ENCODE results near the gene NCBP1. TPM values are rescaled to one million over a fixed set of nuclear protein-coding genes. Genes with fewer than 3 reads are reported as not detected.

The NCBP1 gene
- total RNA-seq, 1 donor from 2014 or later = 51.4 TPM

GRCh38 chr9:97632248-97632984 is 1.2 kb upstream of the NCBP1 start:
- no peaks in the 10 kb centered on the region for H3K9me3 Mint-ChIP-seq
- H3K27me3 Mint-ChIP-seq = no peaks in the 10 kb centered on the region
- H3K4me3 Mint-ChIP-seq = peak overlapping the region; percentile 95
- H3K27ac Mint-ChIP-seq = peak overlapping the region; percentile 99
- no peak for DNase-seq
- peaks cover 19% of the 10 kb centered on the region for H3K36me3 Mint-ChIP-seq (ENCODE audit: low read depth)
- peaks cover 34% of the 10 kb centered on the region for H3K4me1 Mint-ChIP-seq
- intact Hi-C loops (cut with micrococcal nuclease) = loop anchor here (5.0 to 10.0 kb wide), 2 partner anchors 172 to 625 kb away; partner anchors contain the start of gene TBC1D2

GRCh38 chr9:97633859-97634490 is 354 bp downstream of the NCBP1 start:
- Mint-ChIP-seq H3K27me3 (no peaks in the 10 kb centered on the region), H3K27ac (peak overlapping the region; percentile 99), H3K4me1 (peaks cover 46% of the 10 kb centered on the region), H3K9me3 (no peaks in the 10 kb centered on the region), H3K36me3 (ENCODE audit: low read depth) (peaks cover 28% of the 10 kb centered on the region), H3K4me3 (peak overlapping the region; percentile 95)
- DNase-seq = peak; percentile 77
- intact Hi-C loops (cut with micrococcal nuclease) = loop anchor here (1.0 to 10.0 kb wide), 7 partner anchors 63 to 780 kb away; partner anchors contain the start of genes ANP32B, TBC1D2, TRMO and XPA

GRCh38 chr9:97635026-97635425 is 1.4 kb downstream of the NCBP1 start:
- Mint-ChIP-seq H3K4me1 (peaks cover 46% of the 10 kb centered on the region), H3K4me3 (peak overlapping the region; percentile 95), H3K27me3 (no peaks in the 10 kb centered on the region), H3K27ac (peak overlapping the region; percentile 99), H3K36me3 (ENCODE audit: low read depth) (peaks cover 28% of the 10 kb centered on the region), H3K9me3 (no peaks in the 10 kb centered on the region)
- intact Hi-C loops (cut with micrococcal nuclease) = loop anchor here (10.0 kb wide), 1 partner anchor 170 kb away; no protein-coding TSS in a partner anchor
- DNase-seq = no peak

- H3K4me3 Mint-ChIP-seq = peak overlapping the region; percentile 47
- no peak overlapping the region for H3K27ac Mint-ChIP-seq
- intact Hi-C loops (cut with micrococcal nuclease) = loop anchor here (10.0 kb wide), 1 partner anchor 168 kb away; no protein-coding TSS in a partner anchor
- DNase-seq = no peak
- peaks cover 42% of the 10 kb centered on the region for H3K4me1 Mint-ChIP-seq
- H3K27me3 Mint-ChIP-seq = no peaks in the 10 kb centered on the region
- peaks cover 39% of the 10 kb centered on the region for H3K36me3 Mint-ChIP-seq (ENCODE audit: low read depth)
- no peaks in the 10 kb centered on the region for H3K9me3 Mint-ChIP-seq
Measured at GRCh38 chr9:97636903-97637302, 3.3 kb downstream of the NCBP1 start.

GRCh38 chr9:97638666-97639065 is 5.0 kb downstream of the NCBP1 start:
- H3K4me1 Mint-ChIP-seq = peaks cover 42% of the 10 kb centered on the region
- intact Hi-C loops (cut with micrococcal nuclease) = loop anchor here (10.0 kb wide), 1 partner anchor 166 kb away; no protein-coding TSS in a partner anchor
- H3K27ac Mint-ChIP-seq = no peak overlapping the region
- no peaks in the 10 kb centered on the region for H3K9me3 Mint-ChIP-seq
- no peaks in the 10 kb centered on the region for H3K27me3 Mint-ChIP-seq
- H3K4me3 Mint-ChIP-seq = no peak overlapping the region
- H3K36me3 Mint-ChIP-seq (ENCODE audit: low read depth) = peaks cover 47% of the 10 kb centered on the region
- DNase-seq = no peak

- Mint-ChIP-seq H3K4me1 (peaks cover 36% of the 10 kb centered on the region), H3K4me3 (no peak overlapping the region), H3K9me3 (no peaks in the 10 kb centered on the region), H3K27me3 (no peaks in the 10 kb centered on the region), H3K27ac (no peak overlapping the region), H3K36me3 (ENCODE audit: low read depth) (peaks cover 51% of the 10 kb centered on the region)
- DNase-seq = no peak
- intact Hi-C loops (cut with micrococcal nuclease) = no loop called here
Measured at GRCh38 chr9:97640325-97640724, 6.7 kb downstream of the NCBP1 start.

GRCh38 chr9:97645720-97646119 is 12.1 kb downstream of the NCBP1 start:
- H3K9me3 Mint-ChIP-seq = no peaks in the 10 kb centered on the region
- H3K27me3 Mint-ChIP-seq = no peaks in the 10 kb centered on the region
- peaks cover 48% of the 10 kb centered on the region for H3K36me3 Mint-ChIP-seq (ENCODE audit: low read depth)
- intact Hi-C loops (cut with micrococcal nuclease) = no loop called here
- H3K4me3 Mint-ChIP-seq = no peak overlapping the region
- H3K27ac Mint-ChIP-seq = no peak overlapping the region
- peaks cover 10% of the 10 kb centered on the region for H3K4me1 Mint-ChIP-seq
- DNase-seq = no peak

- DNase-seq = no peak
- intact Hi-C loops (cut with micrococcal nuclease) = no loop called here
- no peak overlapping the region for H3K4me3 Mint-ChIP-seq
- peaks cover 47% of the 10 kb centered on the region for H3K36me3 Mint-ChIP-seq (ENCODE audit: low read depth)
- peaks cover 9% of the 10 kb centered on the region for H3K4me1 Mint-ChIP-seq
- H3K27ac Mint-ChIP-seq = no peak overlapping the region
- no peaks in the 10 kb centered on the region for H3K9me3 Mint-ChIP-seq
- no peaks in the 10 kb centered on the region for H3K27me3 Mint-ChIP-seq
Measured at GRCh38 chr9:97647996-97648395, 14.4 kb downstream of the NCBP1 start.

- Mint-ChIP-seq H3K4me3 (no peak overlapping the region), H3K4me1 (peaks cover 5% of the 10 kb centered on the region), H3K36me3 (ENCODE audit: low read depth) (peaks cover 55% of the 10 kb centered on the region), H3K27me3 (no peaks in the 10 kb centered on the region), H3K27ac (no peak overlapping the region), H3K9me3 (no peaks in the 10 kb centered on the region)
- intact Hi-C loops (cut with micrococcal nuclease) = no loop called here
- DNase-seq = no peak
Measured at GRCh38 chr9:97651646-97652045, 18.0 kb downstream of the NCBP1 start.

- no peak for DNase-seq
- Mint-ChIP-seq H3K4me3 (no peak overlapping the region), H3K9me3 (no peaks in the 10 kb centered on the region), H3K36me3 (ENCODE audit: low read depth) (peaks cover 80% of the 10 kb centered on the region), H3K27ac (no peak overlapping the region), H3K27me3 (no peaks in the 10 kb centered on the region), H3K4me1 (peaks cover 4% of the 10 kb centered on the region)
- intact Hi-C loops (cut with micrococcal nuclease) = no loop called here
Measured at GRCh38 chr9:97658707-97659106, 25.1 kb downstream of the NCBP1 start.

GRCh38 chr9:97659771-97660170 is 26.1 kb downstream of the NCBP1 start:
- H3K27me3 Mint-ChIP-seq = no peaks in the 10 kb centered on the region
- DNase-seq = no peak
- no peaks in the 10 kb centered on the region for H3K9me3 Mint-ChIP-seq
- intact Hi-C loops (cut with micrococcal nuclease) = loop anchor here (10.0 kb wide), 1 partner anchor 345 kb away; no protein-coding TSS in a partner anchor
- no peak overlapping the region for H3K4me3 Mint-ChIP-seq
- H3K36me3 Mint-ChIP-seq (ENCODE audit: low read depth) = peaks cover 83% of the 10 kb centered on the region
- no peak overlapping the region for H3K27ac Mint-ChIP-seq
- H3K4me1 Mint-ChIP-seq = peaks cover 8% of the 10 kb centered on the region

GRCh38 chr9:97660340-97660739 is 26.7 kb downstream of the NCBP1 start:
- H3K27me3 Mint-ChIP-seq = no peaks in the 10 kb centered on the region
- DNase-seq = no peak
- intact Hi-C loops (cut with micrococcal nuclease) = loop anchor here (10.0 kb wide), 1 partner anchor 344 kb away; no protein-coding TSS in a partner anchor
- H3K36me3 Mint-ChIP-seq (ENCODE audit: low read depth) = peaks cover 83% of the 10 kb centered on the region
- no peak overlapping the region for H3K4me3 Mint-ChIP-seq
- peaks cover 8% of the 10 kb centered on the region for H3K4me1 Mint-ChIP-seq
- H3K27ac Mint-ChIP-seq = peak overlapping the region; percentile 12
- no peaks in the 10 kb centered on the region for H3K9me3 Mint-ChIP-seq

- intact Hi-C loops (cut with micrococcal nuclease) = loop anchor here (10.0 kb wide), 1 partner anchor 344 kb away; no protein-coding TSS in a partner anchor
- Mint-ChIP-seq H3K9me3 (no peaks in the 10 kb centered on the region), H3K27ac (no peak overlapping the region)
Measured at GRCh38 chr9:97660847-97661246, 27.2 kb downstream of the NCBP1 start.

GRCh38 chr9:97665742-97666141 is 32.1 kb downstream of the NCBP1 start:
- peaks cover 20% of the 10 kb centered on the region for H3K4me1 Mint-ChIP-seq
- H3K4me3 Mint-ChIP-seq = no peak overlapping the region
- no peak for DNase-seq
- H3K9me3 Mint-ChIP-seq = no peaks in the 10 kb centered on the region
- H3K36me3 Mint-ChIP-seq (ENCODE audit: low read depth) = peaks cover 78% of the 10 kb centered on the region
- intact Hi-C loops (cut with micrococcal nuclease) = loop anchor here (10.0 kb wide), 1 partner anchor 339 kb away; no protein-coding TSS in a partner anchor
- H3K27ac Mint-ChIP-seq = no peak overlapping the region
- H3K27me3 Mint-ChIP-seq = no peaks in the 10 kb centered on the region

More at GRCh38 chr9:97660847-97661246, 27.2 kb downstream of the NCBP1 start:
- no peaks in the 10 kb centered on the region for H3K27me3 Mint-ChIP-seq
- H3K4me1 Mint-ChIP-seq = peaks cover 9% of the 10 kb centered on the region
- no peak for DNase-seq
- H3K4me3 Mint-ChIP-seq = no peak overlapping the region
- H3K36me3 Mint-ChIP-seq (ENCODE audit: low read depth) = peaks cover 82% of the 10 kb centered on the region
